PC-9 (cell line): Measurements from ENCODE around the gene FAM241B. TPM values are rescaled to one million over a fixed set of nuclear protein-coding genes. Genes with fewer than 3 reads are reported as not detected.

Source experiments
- BruUV-seq: library from RNA; stranded (reverse); fragments of 400-500 nt; replicated peaks from 2 replicates; lab custom pipeline; 2021; lab: Mats Ljungman, UMichigan
- CTCF ChIA-PET: fragments of 300-600 bp; sonication (Branson Sonifier 250); formaldehyde crosslinking; loops from one replicate; lab custom pipeline; 2022; ENCODE audit warnings: antibody characterized with exemption; lab: Charles Lee
- POLR2A ChIA-PET: fragments of 300-600 bp; sonication (Branson Sonifier 250); formaldehyde crosslinking; loops from one replicate; lab custom pipeline; 2022; ENCODE audit warnings: antibody characterized with exemption; ENCODE audit not compliant: unreplicated experiment; lab: Charles Lee
- DNase-seq, 2 experiments: peaks; one replicate each; pipeline versions ENCODE4 v3.0.0 to v3.0.0-alpha.2; 2015 to 2022; ENCODE audit warnings: mixed read lengths in 1 of 2
- H2AFZ ChIP-seq: fragments of 200-600 bp; sonication (generic); 2 replicates; pipeline ENCODE4 v1.8.1; 2017; ENCODE audit warnings: antibody characterized with exemption
- H3F3A ChIP-seq: fragments of 200-600 bp; sonication (generic); 2 replicates; pipeline ENCODE4 v1.8.1; 2017; ENCODE audit warnings: antibody characterized with exemption, mild to moderate bottlenecking, low read depth; ENCODE audit not compliant: insufficient read depth
- H3K27ac ChIP-seq: fragments of 200-600 bp; sonication (generic); 2 replicates; pipeline ENCODE4 v1.6.1; 2016; ENCODE audit warnings: mixed run types
- H3K27me3 ChIP-seq: fragments of 200-600 bp; sonication (generic); 2 replicates; pipeline ENCODE4 v1.6.1; 2016; ENCODE audit warnings: low read depth, mixed run types; ENCODE audit not compliant: insufficient read depth
- H3K36me3 ChIP-seq: fragments of 200-600 bp; sonication (generic); 2 replicates; pipeline ENCODE4 v1.6.1; 2016; ENCODE audit warnings: low read depth, mixed run types
- H3K4me1 ChIP-seq: fragments of 200-600 bp; sonication (generic); replicated peaks from 2 replicates; pipeline ENCODE4 v1.6.1; 2016; ENCODE audit warnings: mixed run types; ENCODE audit not compliant: insufficient read depth
- H3K4me2 ChIP-seq: fragments of 200-600 bp; sonication (generic); 2 replicates; pipeline ENCODE4 v1.6.1; 2017; ENCODE audit warnings: mixed run types
- H3K4me3 ChIP-seq: fragments of 200-600 bp; sonication (generic); 2 replicates; pipeline ENCODE4 v1.6.1; 2016; ENCODE audit warnings: mixed run types
- H3K79me2 ChIP-seq: fragments of 200-600 bp; sonication (generic); 2 replicates; pipeline ENCODE4 v1.6.1; 2017; ENCODE audit warnings: low read depth, mixed run types
- H3K9me2 ChIP-seq: fragments of 200-600 bp; sonication (generic); 2 replicates; pipeline ENCODE4 v1.8.1; 2017; ENCODE audit warnings: mild to moderate bottlenecking; ENCODE audit not compliant: insufficient read depth
- H3K9me3 ChIP-seq: fragments of 200-600 bp; sonication (generic); 2 replicates; pipeline ENCODE4 v1.8.1; 2016; ENCODE audit warnings: low read depth; ENCODE audit not compliant: insufficient read depth
- H4K20me1 ChIP-seq: fragments of 200-600 bp; sonication (generic); 2 replicates; pipeline ENCODE4 v1.8.1; 2017; ENCODE audit not compliant: insufficient read depth
- EZH2 ChIP-seq: fragments of 200-600 bp; sonication (generic); IDR thresholded peaks from 2 replicates; pipeline ENCODE4 v1.8.0; 2017; ENCODE audit warnings: antibody characterized with exemption, low read depth
- intact Hi-C: fragments of 100-400 bp; cut with micrococcal nuclease; formaldehyde crosslinking; loops from one replicate; pipeline ENCODE4 v1.10.0; 2022; ENCODE audit not compliant: unreplicated experiment
- total RNA-seq: library from RNA; stranded (reverse); gene quantifications from 2 replicates; pipeline ENCODE4 v1.2.3, GENCODE V29; 2021
- TF ChIP-seq, protein P1 (sequence below): fragments of 200-600 bp; sonication (generic); conservative IDR thresholded peaks from 2 replicates; pipeline ENCODE4 v1.6.1; 2017; ENCODE audit warnings: mixed run types, antibody characterized with exemption, mild to moderate bottlenecking, moderate library complexity

FAM241B gene
- total RNA-seq, 1 experiment from 2014 or later: 10.7 TPM

DNA sequence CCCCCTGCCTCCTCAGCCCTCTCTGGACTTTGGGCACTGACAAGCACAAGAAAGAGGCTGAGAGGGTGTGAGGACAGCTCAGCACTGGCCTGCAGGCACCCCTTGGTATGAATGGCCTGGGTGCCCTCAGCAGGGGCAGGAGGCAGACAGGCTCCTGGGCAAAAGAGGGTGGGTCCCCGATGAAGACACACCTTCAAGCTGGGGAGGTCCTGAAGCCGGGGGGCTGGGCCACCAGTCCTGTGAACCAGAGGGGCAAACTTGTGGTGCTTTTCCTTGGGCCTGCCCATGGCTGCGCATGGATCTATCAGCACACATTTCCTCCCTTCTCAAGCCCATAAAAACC is 22.8 kb downstream of the FAM241B start:
- DNase-seq: no peak
- intact Hi-C loops: no loop called here
- H3K4me2 ChIP-seq: no peak overlapping the region
- no peak overlapping the region for H2AFZ ChIP-seq
- no peaks in the 10 kb centered on the region for H3K4me1 ChIP-seq
- H3K4me3 ChIP-seq: no peak overlapping the region
- no peaks in the 10 kb centered on the region for H3K79me2 ChIP-seq
- TF ChIP-seq EZH2: no peak
- TF ChIP-seq, protein P1, sequence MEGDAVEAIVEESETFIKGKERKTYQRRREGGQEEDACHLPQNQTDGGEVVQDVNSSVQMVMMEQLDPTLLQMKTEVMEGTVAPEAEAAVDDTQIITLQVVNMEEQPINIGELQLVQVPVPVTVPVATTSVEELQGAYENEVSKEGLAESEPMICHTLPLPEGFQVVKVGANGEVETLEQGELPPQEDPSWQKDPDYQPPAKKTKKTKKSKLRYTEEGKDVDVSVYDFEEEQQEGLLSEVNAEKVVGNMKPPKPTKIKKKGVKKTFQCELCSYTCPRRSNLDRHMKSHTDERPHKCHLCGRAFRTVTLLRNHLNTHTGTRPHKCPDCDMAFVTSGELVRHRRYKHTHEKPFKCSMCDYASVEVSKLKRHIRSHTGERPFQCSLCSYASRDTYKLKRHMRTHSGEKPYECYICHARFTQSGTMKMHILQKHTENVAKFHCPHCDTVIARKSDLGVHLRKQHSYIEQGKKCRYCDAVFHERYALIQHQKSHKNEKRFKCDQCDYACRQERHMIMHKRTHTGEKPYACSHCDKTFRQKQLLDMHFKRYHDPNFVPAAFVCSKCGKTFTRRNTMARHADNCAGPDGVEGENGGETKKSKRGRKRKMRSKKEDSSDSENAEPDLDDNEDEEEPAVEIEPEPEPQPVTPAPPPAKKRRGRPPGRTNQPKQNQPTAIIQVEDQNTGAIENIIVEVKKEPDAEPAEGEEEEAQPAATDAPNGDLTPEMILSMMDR: no peak
- CTCF ChIA-PET: interaction anchor here (0.6 kb wide), 1 partner anchor 92 kb away, joined by 5 read pairs; no protein-coding TSS in a partner anchor
- POLR2A ChIA-PET: no interaction called here
- H3K27me3 ChIP-seq: peaks cover 89% of the 10 kb centered on the region
- no peaks in the 10 kb centered on the region for H3K9me3 ChIP-seq
- H3K9me2 ChIP-seq: no peaks in the 10 kb centered on the region
- no peaks in the 10 kb centered on the region for H3K36me3 ChIP-seq
- H3K27ac ChIP-seq: no peak overlapping the region
- no TSS peak for BruUV-seq
- no peaks in the 10 kb centered on the region for H3F3A ChIP-seq
- H4K20me1 ChIP-seq: no peaks in the 10 kb centered on the region

DNA sequence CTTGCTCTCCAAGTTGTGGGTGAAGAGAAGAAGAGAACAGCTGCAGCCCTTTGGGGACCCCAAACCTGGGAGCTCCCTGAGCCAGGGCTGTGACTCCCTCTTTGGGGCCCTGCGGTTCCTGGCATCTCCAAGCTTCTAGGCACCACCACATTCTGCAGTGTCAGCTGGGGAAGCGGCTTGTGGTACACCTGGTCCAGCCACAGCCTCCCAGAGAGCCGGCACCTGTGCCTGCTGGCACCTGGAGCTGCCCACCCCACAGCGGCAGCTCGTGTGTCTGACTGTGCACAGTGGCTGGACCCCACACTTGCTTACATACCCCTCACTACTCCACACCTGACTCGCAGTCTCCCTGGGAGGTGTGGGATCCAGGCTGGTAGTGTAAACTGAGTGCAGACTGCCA is 23.5 kb downstream of the FAM241B start:
- H3K79me2 ChIP-seq: no peaks in the 10 kb centered on the region
- H3F3A ChIP-seq: no peaks in the 10 kb centered on the region
- BruUV-seq: no TSS peak
- TF ChIP-seq, protein P1: no peak
- TF ChIP-seq EZH2: no peak
- no peak overlapping the region for H3K4me3 ChIP-seq
- H3K9me2 ChIP-seq: no peaks in the 10 kb centered on the region
- intact Hi-C loops: no loop called here
- no peak overlapping the region for H2AFZ ChIP-seq
- no peaks in the 10 kb centered on the region for H3K4me1 ChIP-seq
- H3K36me3 ChIP-seq: no peaks in the 10 kb centered on the region
- H3K9me3 ChIP-seq: no peaks in the 10 kb centered on the region
- H4K20me1 ChIP-seq: no peaks in the 10 kb centered on the region
- no peak overlapping the region for H3K4me2 ChIP-seq
- no peak for DNase-seq
- POLR2A ChIA-PET: interaction anchor here (0.5 kb wide), 1 partner anchor 1515 kb away, joined by 3 read pairs; no protein-coding TSS in a partner anchor
- H3K27ac ChIP-seq: no peak overlapping the region
- CTCF ChIA-PET: no interaction called here
- peaks cover 96% of the 10 kb centered on the region for H3K27me3 ChIP-seq

DNA sequence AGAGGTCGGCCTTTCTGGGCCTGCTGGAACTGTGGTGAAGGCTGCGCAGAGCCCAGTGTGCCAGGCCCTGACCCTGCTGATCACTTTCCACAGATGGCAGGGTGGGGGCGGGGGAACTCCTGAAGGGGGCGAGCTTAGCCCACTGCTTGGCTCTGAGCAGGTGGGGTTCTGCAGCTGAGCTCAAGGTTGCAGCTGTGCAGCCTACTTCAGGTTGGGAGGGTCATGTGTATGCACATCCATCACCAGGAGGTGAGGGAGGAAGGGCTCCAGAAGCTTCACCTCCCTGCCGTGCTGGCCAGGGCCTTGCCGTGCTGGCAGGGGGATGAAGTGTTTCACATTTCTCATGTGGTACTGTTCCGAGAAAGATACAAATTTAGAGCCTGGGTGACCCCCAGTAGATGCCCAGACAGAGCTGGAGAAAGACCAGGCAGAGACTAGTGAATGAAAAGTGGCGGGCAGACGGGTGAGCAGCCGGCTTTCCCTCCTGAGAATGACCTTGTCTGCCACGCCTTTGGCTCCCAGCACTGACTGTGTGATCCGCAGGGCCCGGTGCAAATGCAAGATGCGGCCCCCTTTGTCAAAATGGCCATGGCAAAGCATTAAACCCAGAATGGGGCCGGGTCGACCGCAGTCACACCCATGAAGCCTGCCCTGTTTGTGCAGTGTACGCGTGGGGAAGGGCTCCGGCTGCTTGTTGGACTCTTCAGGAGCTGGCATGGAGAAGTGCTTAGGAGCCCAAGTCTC is 25.2 kb downstream of the FAM241B start:
- H3K27me3 ChIP-seq: peaks cover 99% of the 10 kb centered on the region
- no peaks in the 10 kb centered on the region for H3K9me2 ChIP-seq
- intact Hi-C loops: no loop called here
- H3K27ac ChIP-seq: no peak overlapping the region
- no peaks in the 10 kb centered on the region for H3K9me3 ChIP-seq
- H3K4me1 ChIP-seq: no peaks in the 10 kb centered on the region
- no peak overlapping the region for H3K4me3 ChIP-seq
- no peaks in the 10 kb centered on the region for H3K79me2 ChIP-seq
- ChIA-PET CTCF (no interaction called here), POLR2A (no interaction called here)
- H3K4me2 ChIP-seq: no peak overlapping the region
- H3F3A ChIP-seq: no peaks in the 10 kb centered on the region
- BruUV-seq: no TSS peak
- no peak overlapping the region for H2AFZ ChIP-seq
- TF ChIP-seq EZH2: no peak
- TF ChIP-seq, protein P1: no peak
- no peak for DNase-seq
- H4K20me1 ChIP-seq: no peaks in the 10 kb centered on the region
- H3K36me3 ChIP-seq: no peaks in the 10 kb centered on the region
